Ramos (cell line): ENCODE data around the gene HOXD3.

ENCODE experiments used
- in situ Hi-C: fragments of 300-500 bp; cut with MboI; formaldehyde crosslinking; loops from one replicate; pipeline ENCODE4 v1.14.3; 2022; ENCODE audit warnings: low sequenced_read_pairs; ENCODE audit not compliant: unreplicated experiment

The HOXD3 gene

GRCh38 chr2:176188774-176189680 lies 31.9 kb downstream of the HOXD3 start:
- in situ Hi-C loops: no loop called here

- in situ Hi-C loops: no loop called here
Measured at GRCh38 chr2:176189681-176190641, 32.9 kb downstream of the HOXD3 start.

- in situ Hi-C loops: no loop called here
Measured at GRCh38 chr2:176192351-176192750, 35.2 kb downstream of the HOXD3 start.

- in situ Hi-C loops: no loop called here
Measured at GRCh38 chr2:176193048-176193447, 35.9 kb downstream of the HOXD3 start.

- in situ Hi-C loops: no loop called here
Measured at GRCh38 chr2:176199902-176200301, 42.8 kb downstream of the HOXD3 start.

GRCh38 chr2:176200971-176201370 lies 43.9 kb downstream of the HOXD3 start:
- in situ Hi-C loops: no loop called here

- in situ Hi-C loops: no loop called here
Measured at GRCh38 chr2:176202491-176202890, 45.4 kb downstream of the HOXD3 start.

- in situ Hi-C loops: no loop called here
Measured at GRCh38 chr2:176205126-176205525, 48.0 kb downstream of the HOXD3 start.

GRCh38 chr2:176206136-176206535 lies 49.0 kb downstream of the HOXD3 start:
- in situ Hi-C loops: no loop called here

GRCh38 chr2:176206682-176207081 lies 49.6 kb downstream of the HOXD3 start:
- in situ Hi-C loops: no loop called here

GRCh38 chr2:176211110-176211509 lies 54.0 kb downstream of the HOXD3 start:
- in situ Hi-C loops: no loop called here

GRCh38 chr2:176212276-176212675 lies 55.2 kb downstream of the HOXD3 start:
- in situ Hi-C loops: no loop called here

GRCh38 chr2:176213406-176213805 lies 56.3 kb downstream of the HOXD3 start:
- in situ Hi-C loops: no loop called here
